Suppressor macrophage treated with lipopolysaccharide for 1 hour (primary cell): ENCODE data around the gene FAM107B.

Source experiments
- DNase-seq, 3 donors: peaks; one replicate each; pipeline ENCODE4 v3.0.0-alpha.2; 2020 to 2022

Gene FAM107B

DNA sequence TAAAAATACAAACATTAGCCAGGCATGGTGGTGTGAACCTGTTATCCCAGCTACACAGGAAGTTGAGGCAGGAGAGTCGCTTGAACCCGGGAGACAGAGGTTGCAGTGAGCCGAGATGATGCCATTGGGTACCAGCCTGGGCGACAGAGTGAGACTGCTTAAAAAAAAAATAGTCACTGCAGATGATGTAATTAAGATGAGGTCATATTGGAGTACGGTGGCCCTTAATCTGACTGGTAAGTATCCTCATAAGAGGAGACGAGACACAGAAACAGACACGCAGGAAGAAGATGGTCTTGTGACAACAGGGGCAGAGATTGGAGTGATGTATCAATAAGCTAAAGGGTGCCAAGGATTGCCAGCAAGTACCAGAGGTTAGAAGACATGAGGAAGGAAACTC, 156.0 kb downstream of the FAM107B start:
- peak; percentile 68 to 82 (median 77) for DNase-seq

DNA sequence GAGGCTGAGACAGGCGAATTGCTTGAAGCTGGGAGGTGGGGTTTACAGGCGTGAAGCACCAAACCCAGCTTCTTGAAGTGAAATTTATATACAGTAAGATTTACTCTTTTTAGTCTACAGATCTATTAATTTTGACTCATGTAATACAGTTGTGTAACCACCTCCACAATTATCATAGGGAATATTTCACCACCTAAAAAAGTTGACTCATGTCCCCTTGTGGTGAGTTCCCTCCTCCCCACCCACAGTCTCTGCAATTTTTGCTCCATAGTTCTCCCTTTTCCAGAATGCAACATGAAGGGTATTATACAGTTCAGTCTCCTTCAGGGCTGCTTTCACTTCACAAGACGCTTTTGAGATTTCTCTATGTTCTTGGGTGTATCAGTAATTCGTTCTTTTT, 156.8 kb downstream of the FAM107B start:
- DNase-seq, result peak; percentile 88 to 96 (median 96)

DNA sequence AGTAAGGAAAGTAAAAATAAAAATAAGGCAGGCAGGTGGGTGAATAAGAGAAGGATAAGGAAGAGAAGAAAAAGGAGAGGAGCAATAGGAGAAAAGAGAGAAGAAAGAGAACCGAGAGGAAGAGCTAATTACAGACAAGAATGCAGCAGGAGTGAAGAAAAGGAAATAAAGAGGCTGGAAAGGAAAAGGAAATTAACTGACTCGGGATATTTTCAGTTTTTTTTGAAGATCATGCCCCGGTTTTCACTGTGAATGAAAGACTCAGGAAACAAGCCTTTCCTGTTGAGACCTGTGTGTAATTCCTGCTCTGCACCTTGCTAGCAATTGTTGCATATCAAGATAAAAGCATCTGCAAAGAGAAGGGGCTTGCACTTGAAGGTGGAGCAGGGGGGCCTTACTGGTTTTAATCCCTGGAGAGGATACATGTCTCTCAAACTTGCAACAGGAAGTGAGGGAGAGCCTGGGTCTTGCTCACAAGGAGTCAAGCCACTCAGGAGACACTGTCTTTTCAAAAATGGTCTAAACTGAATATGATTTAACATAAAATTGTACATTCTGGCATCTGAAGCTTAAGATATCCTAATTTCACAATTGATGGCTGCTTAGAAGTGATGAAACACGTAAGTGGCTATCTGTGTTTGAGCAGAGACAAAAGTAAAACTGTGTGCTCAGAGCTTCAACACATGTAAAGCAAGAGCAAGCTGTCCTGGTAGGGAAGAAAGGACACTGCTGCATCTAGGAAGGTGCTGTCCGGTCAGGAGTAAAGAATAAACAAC, 157.6 kb downstream of the FAM107B start:
- DNase-seq, result peak; percentile 31 to 56 (median 51)

DNA sequence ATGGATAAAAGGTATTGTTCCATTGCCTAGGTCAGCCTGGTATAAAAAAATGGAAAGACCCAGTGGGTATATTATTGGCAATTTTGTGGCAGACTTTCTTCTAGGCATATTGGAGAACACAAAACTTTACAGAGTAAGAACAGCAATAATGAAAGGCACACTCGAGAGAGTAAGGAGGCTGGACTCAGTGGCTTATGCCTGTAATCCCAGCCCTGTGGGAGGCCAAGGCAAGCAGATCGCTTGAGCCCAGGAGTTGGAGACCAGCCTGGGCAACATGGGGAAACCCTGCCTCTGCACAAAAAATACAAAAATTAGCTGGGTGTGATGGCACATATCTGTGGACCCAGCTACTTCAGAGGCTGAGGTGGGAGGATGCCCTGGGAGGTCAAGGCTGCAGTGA, 158.2 kb downstream of the FAM107B start:
- DNase-seq, result no peak

DNA sequence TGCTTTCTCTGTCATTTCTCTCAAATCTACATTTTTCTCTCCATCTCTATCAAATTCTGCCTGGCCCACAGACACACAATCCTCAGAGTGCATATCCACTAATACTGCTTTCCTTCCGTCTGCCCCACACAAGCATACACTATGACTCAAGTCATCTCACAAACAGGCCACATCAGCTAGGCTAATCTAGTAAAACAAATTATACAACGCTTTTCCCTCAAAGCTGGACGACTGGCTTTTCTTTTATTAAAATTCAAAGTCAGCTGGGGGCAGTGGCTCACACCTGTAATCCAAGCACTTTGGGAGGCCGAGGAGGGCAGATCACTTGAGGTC, 161.1 kb downstream of the FAM107B start:
- peak; percentile 43 to 59 (median 58) for DNase-seq

DNA sequence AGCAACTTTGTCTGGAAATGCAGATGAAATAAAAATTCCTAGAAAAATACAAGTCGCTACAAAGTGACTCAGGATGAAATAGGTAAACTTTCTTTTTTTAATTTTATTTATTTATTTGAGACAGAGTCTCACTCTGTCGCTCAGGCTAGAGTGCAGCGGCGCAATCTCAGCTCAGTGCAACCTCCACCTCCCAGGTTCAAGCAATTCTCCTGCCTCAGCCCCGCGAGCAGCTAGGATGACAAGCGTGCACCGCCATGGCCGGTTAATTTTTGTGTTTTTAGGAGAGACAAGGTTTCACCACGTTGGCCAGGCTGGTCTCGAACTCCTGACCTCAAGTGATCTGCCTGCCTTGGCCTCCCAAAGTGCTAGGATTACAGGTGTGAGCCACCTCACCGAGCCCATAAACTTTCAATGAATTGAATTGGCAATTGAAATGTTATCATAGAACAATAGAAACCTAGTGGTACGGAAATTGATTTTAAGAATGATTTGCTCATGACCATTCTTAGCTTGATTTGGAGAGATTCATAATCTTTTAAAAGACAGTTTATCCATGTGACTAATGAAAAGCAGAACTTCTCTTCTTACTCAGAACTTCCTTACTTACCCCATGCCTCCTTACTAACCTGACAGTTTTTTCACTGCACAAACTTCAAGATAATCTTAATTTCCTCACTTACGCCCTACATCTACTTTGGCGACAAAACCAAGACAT, 161.7 kb downstream of the FAM107B start:
- peak; percentile 35 to 79 (median 75) for DNase-seq

DNA sequence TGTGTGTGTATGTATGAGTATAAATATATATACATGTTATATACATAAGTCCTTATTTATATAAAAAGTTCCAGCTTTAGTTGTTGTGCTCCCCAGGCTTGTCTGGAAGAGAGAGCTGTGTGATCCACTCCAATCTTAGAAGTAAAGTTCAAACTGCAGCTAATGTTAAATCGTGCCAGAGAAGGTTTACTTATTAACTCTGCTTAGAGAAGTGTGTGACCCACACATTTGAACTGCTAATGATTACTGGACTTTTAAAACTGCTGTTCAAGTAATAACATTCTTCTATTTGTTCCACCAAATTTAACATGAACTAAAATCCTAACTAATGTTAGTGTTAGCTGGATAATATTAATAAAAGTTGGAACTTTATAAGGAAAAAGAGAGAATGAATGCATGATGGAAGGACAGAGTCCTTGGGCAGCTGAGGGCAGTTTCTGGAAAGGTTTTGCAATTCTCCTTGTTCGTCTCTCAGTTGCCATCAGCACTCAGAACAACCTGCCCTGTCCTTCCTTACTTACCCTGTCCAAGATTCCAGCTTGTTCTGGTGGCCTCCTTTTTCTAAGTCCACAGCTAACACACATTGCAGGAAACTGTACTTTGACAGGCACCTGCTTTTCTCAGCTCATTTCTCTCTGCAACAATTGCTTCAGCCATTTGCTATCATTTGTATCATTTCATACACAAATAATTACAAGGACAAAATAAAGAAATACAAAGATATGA, 162.6 kb downstream of the FAM107B start:
- no peak for DNase-seq

DNA sequence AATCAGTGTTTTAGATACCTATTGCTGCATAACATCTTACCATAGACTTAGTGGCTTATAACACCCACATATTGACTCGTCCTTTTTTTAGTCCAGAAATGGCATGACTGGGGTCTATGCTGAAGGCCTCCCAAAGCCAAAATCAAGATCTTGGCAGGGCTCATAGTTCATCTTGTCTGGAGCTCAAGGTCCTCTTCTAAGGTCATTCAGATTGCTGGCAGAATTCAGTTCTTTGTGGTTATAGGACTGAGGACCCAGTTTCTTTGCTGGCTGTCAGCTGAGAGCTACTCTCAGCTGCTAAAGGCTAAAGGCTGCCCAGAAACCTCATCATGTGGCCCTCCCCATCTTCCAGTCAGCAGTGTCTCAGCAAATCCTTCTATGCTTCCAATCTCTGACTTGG, 165.5 kb downstream of the FAM107B start:
- no peak for DNase-seq

DNA sequence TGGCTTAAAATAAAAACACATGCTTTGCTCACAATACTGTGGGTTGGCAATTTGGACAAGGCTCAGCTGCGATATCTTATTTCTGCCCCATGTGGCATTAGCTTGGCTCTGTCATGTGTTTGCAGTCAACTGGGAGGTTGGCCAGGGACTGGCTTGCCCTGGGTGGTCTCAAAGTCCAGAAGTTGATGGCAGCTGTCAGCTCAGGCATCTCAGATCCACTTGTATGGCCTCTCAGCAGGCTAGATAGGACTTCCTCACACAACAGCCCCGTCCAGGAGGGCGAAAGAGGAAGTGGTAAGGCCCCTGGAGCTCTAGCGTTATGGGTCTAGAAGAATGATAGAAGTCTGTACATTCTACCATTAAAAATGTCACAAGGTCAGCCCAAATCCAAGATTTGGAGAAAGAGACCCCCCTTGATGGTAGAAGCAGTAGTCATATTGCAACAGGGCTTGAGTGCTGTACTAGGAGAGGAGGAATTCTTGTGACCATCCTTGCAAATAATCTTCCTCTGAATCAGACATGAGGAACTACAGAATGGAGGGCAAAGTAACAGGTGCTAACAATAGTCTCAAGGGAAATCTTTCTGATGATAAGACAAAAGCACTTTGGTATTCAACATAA, 166.2 kb downstream of the FAM107B start:
- DNase-seq, result peak; percentile 81 to 83 (median 82)

DNA sequence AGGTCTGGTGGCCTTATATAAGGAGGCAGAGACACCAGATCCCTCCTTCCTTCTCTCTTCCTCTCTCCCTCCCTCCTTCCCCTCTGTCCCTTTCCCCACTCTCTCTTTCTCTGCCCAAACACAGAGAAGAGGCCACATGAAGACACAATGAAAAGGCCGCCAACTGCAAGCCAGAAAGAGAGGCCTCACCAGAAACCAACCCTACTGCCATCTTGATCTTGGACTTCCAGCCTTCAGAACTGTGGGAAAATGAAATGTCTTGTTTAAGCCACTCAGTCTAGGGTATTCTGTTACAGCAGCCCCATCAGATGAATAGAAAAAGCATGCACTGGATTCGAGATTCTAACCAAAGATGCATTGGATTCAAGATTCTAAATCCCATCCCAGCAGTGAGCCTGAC, 168.1 kb downstream of the FAM107B start:
- DNase-seq, result no peak

DNA sequence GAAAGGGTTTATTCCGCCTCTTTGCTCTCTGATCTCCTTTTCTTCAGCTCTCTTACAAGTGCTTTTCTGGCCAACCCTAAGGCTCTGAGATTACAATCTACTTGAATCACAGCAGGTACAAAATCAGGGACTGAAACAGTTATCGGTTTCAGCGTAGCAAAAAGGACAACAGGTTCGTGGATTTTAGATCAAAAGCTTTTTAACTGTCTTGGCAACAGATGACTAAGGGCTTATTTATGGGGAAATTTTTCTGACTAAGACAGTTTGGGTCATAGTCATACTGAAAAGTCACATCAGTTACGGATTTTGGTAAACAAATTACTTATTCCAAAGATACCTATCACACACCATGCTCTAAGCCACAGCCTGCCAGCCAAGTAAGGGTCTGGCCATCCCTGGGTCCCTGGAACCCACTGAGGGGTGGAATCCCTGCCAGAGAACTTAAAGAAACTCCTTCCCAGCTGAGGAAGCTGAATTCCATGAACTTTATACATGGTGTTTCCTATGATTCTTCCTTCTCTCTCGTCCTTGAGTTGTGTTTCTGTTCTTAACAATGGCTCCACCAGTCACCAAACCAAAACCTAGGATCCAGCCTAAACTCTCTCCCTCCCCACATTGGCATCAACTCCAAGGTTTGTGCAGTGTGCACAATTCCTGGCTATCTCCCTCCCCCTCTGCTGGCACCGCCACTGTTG, 169.3 kb downstream of the FAM107B start:
- peak; percentile 74 to 94 (median 94) for DNase-seq

DNA sequence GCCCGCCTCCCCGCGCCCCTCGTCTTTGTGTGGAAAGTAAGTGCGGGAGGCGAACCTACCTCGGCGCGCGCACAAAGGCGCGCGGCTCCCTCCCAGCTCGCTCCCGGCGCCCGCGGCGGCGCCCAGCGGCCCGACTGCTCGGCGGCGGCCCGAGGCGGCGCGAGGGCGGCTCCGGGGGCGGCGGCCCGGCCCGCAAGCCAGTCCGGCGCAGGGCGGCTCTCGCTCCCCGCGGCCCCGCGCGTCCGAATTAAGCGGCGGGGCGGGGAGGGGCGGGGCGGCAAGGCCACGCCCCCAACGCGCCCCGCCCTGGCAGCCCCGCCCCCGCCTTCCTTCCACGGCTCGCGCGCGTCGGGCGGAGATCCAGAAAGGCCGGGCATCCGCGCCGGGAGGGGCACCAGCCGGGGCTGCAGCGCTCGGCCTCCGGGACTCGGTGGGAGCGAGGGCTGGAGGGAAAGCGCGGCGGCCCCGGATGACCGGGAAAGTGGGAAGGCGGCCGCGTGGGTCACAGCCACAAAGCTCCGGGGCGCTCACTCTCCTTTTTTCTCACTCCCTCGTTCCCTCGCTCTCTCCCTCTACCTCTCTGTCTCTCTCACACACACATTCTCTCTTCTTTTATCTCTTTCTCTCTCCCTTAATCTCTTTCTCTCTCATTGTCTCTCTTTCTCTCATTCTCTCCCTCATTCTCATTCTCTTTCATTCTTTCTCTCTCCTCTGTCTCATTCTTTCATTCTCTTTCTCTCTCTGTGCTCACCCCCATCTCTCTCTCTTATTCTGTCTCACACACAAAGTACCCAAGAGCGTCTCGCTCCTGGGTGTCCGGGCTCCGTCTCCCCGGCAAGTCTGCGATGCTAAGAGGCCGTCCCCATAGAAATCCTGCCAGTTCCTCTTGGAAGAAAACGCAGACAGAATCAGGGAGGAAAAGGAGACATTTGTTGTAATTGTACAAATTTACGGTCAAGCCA, 170.2 kb downstream of the FAM107B start:
- DNase-seq, result peak; percentile 91 to 99 (median 97)

DNA sequence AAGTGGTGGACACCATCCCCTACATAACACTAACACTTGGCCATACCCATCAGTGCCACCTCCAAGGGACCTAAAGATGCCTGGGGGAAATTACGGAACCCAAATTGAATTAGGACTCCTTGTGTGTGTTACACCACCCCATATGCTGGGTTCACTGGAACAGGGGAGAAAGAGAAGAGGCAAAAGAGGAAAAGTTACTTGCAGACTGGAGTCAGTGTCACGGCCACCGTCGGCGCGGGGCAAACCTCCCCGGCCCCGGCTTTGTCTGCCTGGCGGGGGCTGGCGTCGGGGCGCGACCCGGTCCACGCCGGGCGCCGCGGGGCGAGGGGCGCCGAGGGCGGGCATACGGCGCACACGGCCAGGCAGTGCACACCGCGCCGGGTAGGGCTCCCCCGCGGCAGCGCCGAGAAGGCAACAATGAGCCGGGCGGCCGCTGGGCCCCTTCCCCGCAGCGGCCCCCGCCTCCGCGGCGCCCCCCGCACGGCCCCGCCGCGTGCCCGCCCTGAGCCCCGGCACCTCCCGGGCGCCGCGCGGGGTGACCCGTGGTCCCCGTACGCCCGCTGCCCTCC, 171.1 kb downstream of the FAM107B start:
- DNase-seq, result peak in 2 of 3 donors; percentile 49 to 54

DNA sequence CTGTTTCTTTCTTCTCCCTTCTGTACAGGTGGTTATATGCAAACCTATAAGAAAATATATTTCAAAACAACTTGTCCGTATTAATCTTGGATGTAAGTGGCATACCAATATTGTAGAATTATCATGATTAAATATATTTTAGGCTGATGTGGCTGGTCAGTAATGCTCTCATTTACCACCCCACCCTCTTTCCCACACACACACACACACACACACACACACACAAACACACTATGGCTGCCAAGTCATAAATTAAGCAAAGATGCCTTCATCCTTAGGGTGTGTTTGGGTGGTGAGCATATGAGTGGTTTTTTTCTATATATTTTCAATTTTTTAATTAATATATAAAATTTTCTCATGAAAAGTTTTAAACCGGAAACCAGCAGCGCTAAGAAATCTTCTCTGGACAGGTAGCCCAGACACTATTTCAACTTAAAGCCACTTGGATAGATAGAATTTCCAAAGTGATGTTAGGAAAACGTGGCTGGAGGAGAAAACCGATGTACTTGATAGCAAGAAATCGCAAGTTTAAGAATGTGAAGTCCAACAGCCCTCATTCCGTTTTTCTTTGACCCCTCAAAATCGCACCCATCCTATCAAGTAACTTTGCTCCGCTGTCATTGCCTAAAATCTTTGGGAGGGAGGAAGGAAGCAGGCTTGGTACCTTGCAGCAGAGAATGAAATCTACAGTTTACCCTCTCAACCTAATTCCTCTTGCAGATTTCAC, 171.7 kb downstream of the FAM107B start:
- no peak for DNase-seq

DNA sequence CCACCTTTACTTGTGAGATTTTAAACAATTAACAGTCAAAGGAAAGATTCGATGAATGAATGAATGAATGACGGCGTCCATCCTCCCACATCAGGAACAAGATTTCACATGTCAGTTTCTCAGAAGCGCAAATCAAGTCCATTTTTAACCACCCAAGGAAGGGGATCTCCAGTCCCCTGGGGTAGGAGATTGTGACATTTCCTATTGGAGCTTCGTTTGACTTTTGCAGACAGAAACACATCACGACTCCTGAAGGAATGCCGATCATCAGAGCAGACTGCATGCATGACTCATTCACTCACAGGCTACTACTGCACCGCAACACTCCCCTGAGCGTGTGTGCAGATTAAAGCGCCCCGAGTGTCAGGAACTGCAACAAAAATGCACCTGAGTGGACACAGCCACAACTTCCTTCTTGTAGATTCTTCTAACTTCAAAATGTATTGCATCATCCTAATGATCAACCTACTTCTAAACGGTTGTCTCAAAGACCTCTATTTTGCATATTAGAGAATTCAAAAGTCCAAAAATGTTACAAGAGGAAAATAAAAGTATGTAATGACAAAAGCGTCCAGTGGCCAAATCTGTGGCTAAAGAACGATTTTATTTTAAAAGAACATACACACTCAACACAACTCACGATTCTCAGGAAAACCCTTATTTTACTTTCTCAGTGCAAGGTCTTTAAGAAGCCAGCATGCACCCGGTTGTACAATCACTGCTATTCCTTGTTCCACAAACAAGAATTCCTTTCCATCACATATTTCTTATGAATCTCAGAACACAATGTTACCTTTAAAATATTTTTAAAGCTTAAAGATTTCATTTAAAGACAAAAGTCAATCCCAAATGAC, 172.6 kb downstream of the FAM107B start:
- peak; percentile 80 to 93 (median 86) for DNase-seq

DNA sequence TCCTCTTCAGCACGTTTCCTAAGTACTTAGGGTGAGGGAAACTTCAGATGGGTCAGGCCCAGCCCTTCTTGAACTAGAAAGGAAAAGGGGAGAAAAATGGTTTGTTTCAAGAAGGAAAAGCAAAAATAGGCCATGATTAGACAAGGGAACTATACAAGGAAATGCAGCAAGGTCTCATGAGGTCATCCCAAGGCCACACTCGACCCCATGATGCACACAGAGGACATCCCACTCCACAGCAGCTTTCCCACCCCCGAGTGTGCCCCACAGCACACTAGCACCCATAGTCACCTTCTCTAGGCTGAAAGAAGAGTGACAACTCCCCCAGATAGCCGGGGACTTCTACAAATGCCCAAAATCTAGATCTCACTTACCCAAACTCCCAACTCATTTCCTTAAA, 173.4 kb downstream of the FAM107B start:
- peak in 2 of 3 donors; percentile 44 to 52 for DNase-seq

DNA sequence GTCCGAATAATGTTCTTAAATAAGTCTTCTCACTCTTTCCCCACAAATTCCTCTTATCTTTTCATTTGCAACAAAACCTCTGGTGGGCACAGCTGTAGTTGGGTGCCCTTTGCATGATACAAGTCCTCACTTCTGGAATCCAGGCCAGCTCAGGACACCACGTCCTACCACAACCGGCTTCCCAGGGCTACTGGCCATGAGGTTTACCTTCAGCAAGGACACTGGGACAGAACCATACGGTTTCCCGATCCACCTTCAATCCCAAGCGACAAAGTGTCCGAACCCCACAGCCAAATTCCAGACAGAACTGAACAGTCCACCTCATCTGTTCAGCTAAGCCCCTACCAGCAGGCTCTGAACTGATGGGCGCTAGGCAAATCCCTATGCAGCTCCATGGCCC, 174.6 kb downstream of the FAM107B start:
- no peak for DNase-seq

DNA sequence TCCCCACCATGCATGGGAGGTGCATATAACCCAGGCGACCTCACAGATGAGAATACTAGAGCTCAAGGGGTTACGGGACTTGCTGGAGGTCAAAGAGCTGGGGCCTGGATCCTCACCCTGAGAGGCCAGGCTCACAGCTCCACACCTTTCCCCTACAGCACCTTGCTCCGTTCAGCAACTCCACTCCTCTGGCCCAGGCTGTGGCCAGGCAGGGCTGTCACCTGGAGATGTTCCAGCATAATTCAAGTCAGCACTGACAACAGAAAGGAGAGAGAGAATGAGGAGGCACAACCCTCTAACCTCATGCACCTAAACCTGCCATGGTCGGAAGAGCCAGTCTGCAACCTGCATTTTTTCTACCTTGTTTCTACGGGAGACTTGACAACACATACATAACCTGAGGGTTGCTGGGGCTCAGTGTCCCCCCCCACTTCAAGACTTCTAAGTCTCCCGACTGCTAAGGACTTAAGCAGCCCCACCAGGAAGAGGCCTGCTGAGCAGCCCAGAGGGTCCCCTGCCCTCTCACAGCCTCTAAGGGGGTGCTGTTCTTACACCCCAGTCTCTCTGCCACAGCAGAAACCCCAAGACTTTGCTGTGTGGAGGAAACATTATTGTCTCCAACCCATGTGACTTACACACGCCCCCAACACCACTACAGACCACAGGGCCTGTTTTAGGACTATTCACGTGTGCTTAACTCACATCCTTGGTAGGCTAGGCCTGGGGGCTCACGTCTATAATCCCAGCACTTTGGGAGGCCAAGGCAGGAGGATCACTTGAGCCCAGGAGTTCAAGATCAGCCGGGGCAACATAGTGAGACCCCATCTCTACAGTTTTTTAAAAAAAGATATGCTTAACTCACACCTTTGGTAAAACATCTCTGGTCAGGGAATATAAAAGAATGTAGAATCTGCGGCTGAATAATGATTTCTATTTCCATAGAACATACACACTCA, 175.6 kb downstream of the FAM107B start:
- no peak for DNase-seq
